NT2/D1 (cell line): ENCODE data around the gene PRICKLE2.

ENCODE experiments used
- SUZ12 ChIP-seq: IDR thresholded peaks from 2 replicates; pipeline ENCODE4 v1.6.1; 2011; ENCODE audit not compliant: insufficient read length, insufficient read depth; ENCODE audit errors: extremely low read depth
- YY1 ChIP-seq: IDR thresholded peaks from 2 replicates; pipeline ENCODE4 v1.6.1; 2011; ENCODE audit not compliant: insufficient read length, insufficient read depth
- ZNF274 ChIP-seq: IDR thresholded peaks from 2 replicates; pipeline ENCODE4 v1.6.1; 2011; ENCODE audit warnings: mild to moderate bottlenecking, low read depth, low read length

DNA sequence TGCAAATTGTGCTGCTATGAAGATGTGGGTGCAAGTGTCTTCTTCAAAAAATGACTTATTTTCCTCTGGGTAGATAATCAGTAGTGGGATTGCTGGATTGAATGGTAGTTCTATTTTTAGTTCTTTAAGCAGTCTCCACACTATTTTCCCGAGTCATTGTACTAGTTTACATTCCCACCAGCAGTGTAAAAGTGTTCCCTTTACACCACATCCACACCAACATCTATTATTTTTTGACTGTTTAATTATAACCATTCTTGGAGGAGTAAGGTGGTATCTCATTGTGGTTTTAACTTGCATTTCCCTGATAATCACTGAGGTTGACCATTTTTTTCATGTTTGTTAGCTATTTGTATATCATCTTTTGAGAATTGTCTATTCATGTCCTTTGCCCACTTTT is 182.3 kb downstream of the PRICKLE2 start:
- TF ChIP-seq ZNF274 (no peak), YY1 (no peak), SUZ12 (no peak)
